Activated naive CD8-positive, alpha-beta T cell treated with anti-CD3 and anti-CD28 coated beads, Interleukin-2, amount 50 U/mL, for 24 hours (primary cell): ENCODE data around the gene SKP2.

Experiments used
- ATAC-seq: fragments of 150-1000 bp; cut with Tn5 transposase; one replicate; pipeline ENCODE4 v1.10.0; 2021
- DNase-seq: peaks from one replicate; pipeline ENCODE4 v3.0.0; 2021
- H3K27ac Mint-ChIP-seq: one replicate; pipeline ENCODE4 v1.8.0; 2021; ENCODE audit warnings: mild to moderate bottlenecking, mixed read lengths
- H3K27me3 Mint-ChIP-seq: one replicate; pipeline ENCODE4 v1.8.0; 2021; ENCODE audit warnings: mixed read lengths
- H3K36me3 Mint-ChIP-seq: one replicate; pipeline ENCODE4 v1.8.0; 2021; ENCODE audit warnings: low read depth, mixed read lengths
- H3K4me1 Mint-ChIP-seq: one replicate; pipeline ENCODE4 v1.8.0; 2021; ENCODE audit warnings: mixed read lengths
- H3K4me3 Mint-ChIP-seq: one replicate; pipeline ENCODE4 v1.8.0; 2021; ENCODE audit warnings: mild to moderate bottlenecking, moderate library complexity, mixed read lengths
- H3K9me3 Mint-ChIP-seq: one replicate; pipeline ENCODE4 v1.8.0; 2021; ENCODE audit warnings: mixed read lengths

Gene SKP2

GRCh38 chr5:36150676-36151433, 1.1 kb upstream of the SKP2 start:
- H3K36me3 Mint-ChIP-seq, result peaks cover 34% of the 10 kb centered on the region
- DNase-seq (peak; percentile 67), ATAC-seq (peak; percentile 33)
- peak overlapping the region; percentile 93 for H3K27ac Mint-ChIP-seq
- H3K9me3 Mint-ChIP-seq, result no peaks in the 10 kb centered on the region
- H3K4me1 Mint-ChIP-seq, result peaks cover 70% of the 10 kb centered on the region
- H3K27me3 Mint-ChIP-seq, result no peaks in the 10 kb centered on the region
- peak overlapping the region; percentile 92 for H3K4me3 Mint-ChIP-seq

- H3K27ac Mint-ChIP-seq, result peak overlapping the region; percentile 93
- peak overlapping the region; percentile 92 for H3K4me3 Mint-ChIP-seq
- H3K27me3 Mint-ChIP-seq, result no peaks in the 10 kb centered on the region
- no peaks in the 10 kb centered on the region for H3K9me3 Mint-ChIP-seq
- DNase-seq (no peak), ATAC-seq (no peak)
- H3K4me1 Mint-ChIP-seq, result peaks cover 71% of the 10 kb centered on the region
- H3K36me3 Mint-ChIP-seq, result peaks cover 50% of the 10 kb centered on the region
Observed at GRCh38 chr5:36152324-36153297, 700 bp downstream of the SKP2 start.

GRCh38 chr5:36153298-36153677, 1.4 kb downstream of the SKP2 start:
- Mint-ChIP-seq H3K4me3 (peak overlapping the region; percentile 92), H3K36me3 (peaks cover 53% of the 10 kb centered on the region), H3K27ac (peak overlapping the region; percentile 50), H3K4me1 (peaks cover 69% of the 10 kb centered on the region), H3K9me3 (no peaks in the 10 kb centered on the region), H3K27me3 (no peaks in the 10 kb centered on the region)
- ATAC-seq (no peak), DNase-seq (no peak)

- Mint-ChIP-seq H3K9me3 (no peaks in the 10 kb centered on the region), H3K27me3 (no peaks in the 10 kb centered on the region), H3K4me1 (peaks cover 70% of the 10 kb centered on the region), H3K36me3 (peaks cover 57% of the 10 kb centered on the region), H3K27ac (peak overlapping the region; percentile 50), H3K4me3 (peak overlapping the region; percentile 92)
- DNase-seq (no peak), ATAC-seq (no peak)
Observed at GRCh38 chr5:36153726-36154125, 1.8 kb downstream of the SKP2 start.

GRCh38 chr5:36155291-36155690, 3.4 kb downstream of the SKP2 start:
- DNase-seq, result no peak

GRCh38 chr5:36156121-36156601, 4.2 kb downstream of the SKP2 start:
- peaks cover 67% of the 10 kb centered on the region for H3K36me3 Mint-ChIP-seq
- DNase-seq, result no peak
- H3K4me3 Mint-ChIP-seq, result no peak overlapping the region
- ATAC-seq, result no peak
- H3K27me3 Mint-ChIP-seq, result no peaks in the 10 kb centered on the region
- H3K9me3 Mint-ChIP-seq, result no peaks in the 10 kb centered on the region
- no peak overlapping the region for H3K27ac Mint-ChIP-seq
- peaks cover 50% of the 10 kb centered on the region for H3K4me1 Mint-ChIP-seq

More at GRCh38 chr5:36155291-36155690, 3.4 kb downstream of the SKP2 start:
- peaks cover 66% of the 10 kb centered on the region for H3K36me3 Mint-ChIP-seq
- H3K27ac Mint-ChIP-seq, result no peak overlapping the region
- peaks cover 57% of the 10 kb centered on the region for H3K4me1 Mint-ChIP-seq
- ATAC-seq, result no peak
- no peaks in the 10 kb centered on the region for H3K9me3 Mint-ChIP-seq
- H3K4me3 Mint-ChIP-seq, result no peak overlapping the region
- no peaks in the 10 kb centered on the region for H3K27me3 Mint-ChIP-seq

GRCh38 chr5:36156619-36157018, 4.7 kb downstream of the SKP2 start:
- DNase-seq (no peak), ATAC-seq (no peak)
- H3K27me3 Mint-ChIP-seq, result no peaks in the 10 kb centered on the region
- no peaks in the 10 kb centered on the region for H3K9me3 Mint-ChIP-seq
- no peak overlapping the region for H3K4me3 Mint-ChIP-seq
- peaks cover 72% of the 10 kb centered on the region for H3K36me3 Mint-ChIP-seq
- H3K4me1 Mint-ChIP-seq, result peaks cover 50% of the 10 kb centered on the region
- H3K27ac Mint-ChIP-seq, result no peak overlapping the region

GRCh38 chr5:36158144-36158543, 6.2 kb downstream of the SKP2 start:
- H3K36me3 Mint-ChIP-seq, result peaks cover 76% of the 10 kb centered on the region
- H3K4me3 Mint-ChIP-seq, result no peak overlapping the region
- ATAC-seq (peak; percentile 46), DNase-seq (no peak)
- H3K9me3 Mint-ChIP-seq, result no peaks in the 10 kb centered on the region
- no peak overlapping the region for H3K27ac Mint-ChIP-seq
- H3K27me3 Mint-ChIP-seq, result no peaks in the 10 kb centered on the region
- H3K4me1 Mint-ChIP-seq, result peaks cover 41% of the 10 kb centered on the region

GRCh38 chr5:36160617-36161016, 8.7 kb downstream of the SKP2 start:
- no peak overlapping the region for H3K4me3 Mint-ChIP-seq
- H3K27ac Mint-ChIP-seq, result no peak overlapping the region
- ATAC-seq, result no peak
- H3K9me3 Mint-ChIP-seq, result no peaks in the 10 kb centered on the region
- H3K36me3 Mint-ChIP-seq, result peaks cover 68% of the 10 kb centered on the region
- H3K27me3 Mint-ChIP-seq, result no peaks in the 10 kb centered on the region
- peaks cover 18% of the 10 kb centered on the region for H3K4me1 Mint-ChIP-seq
- DNase-seq, result no peak

GRCh38 chr5:36161361-36161760, 9.4 kb downstream of the SKP2 start:
- no peak overlapping the region for H3K4me3 Mint-ChIP-seq
- no peaks in the 10 kb centered on the region for H3K9me3 Mint-ChIP-seq
- H3K36me3 Mint-ChIP-seq, result peaks cover 65% of the 10 kb centered on the region
- no peak overlapping the region for H3K27ac Mint-ChIP-seq
- H3K4me1 Mint-ChIP-seq, result peaks cover 16% of the 10 kb centered on the region
- ATAC-seq, result no peak
- H3K27me3 Mint-ChIP-seq, result no peaks in the 10 kb centered on the region
- DNase-seq, result no peak

GRCh38 chr5:36162810-36163486, 11.0 kb downstream of the SKP2 start:
- ATAC-seq (no peak), DNase-seq (no peak)
- Mint-ChIP-seq H3K9me3 (no peaks in the 10 kb centered on the region), H3K4me1 (peaks cover 6% of the 10 kb centered on the region), H3K27ac (peak overlapping the region; percentile 20), H3K36me3 (peaks cover 66% of the 10 kb centered on the region), H3K27me3 (no peaks in the 10 kb centered on the region), H3K4me3 (no peak overlapping the region)

GRCh38 chr5:36164461-36164860, 12.6 kb downstream of the SKP2 start:
- Mint-ChIP-seq H3K9me3 (no peaks in the 10 kb centered on the region), H3K36me3 (peaks cover 68% of the 10 kb centered on the region), H3K27me3 (no peaks in the 10 kb centered on the region), H3K4me3 (no peak overlapping the region), H3K4me1 (no peaks in the 10 kb centered on the region), H3K27ac (no peak overlapping the region)
- DNase-seq, result no peak
- ATAC-seq, result no peak

GRCh38 chr5:36168737-36169136, 16.8 kb downstream of the SKP2 start:
- no peak for DNase-seq
- ATAC-seq, result no peak
- Mint-ChIP-seq H3K4me1 (no peaks in the 10 kb centered on the region), H3K9me3 (no peaks in the 10 kb centered on the region), H3K4me3 (no peak overlapping the region), H3K27me3 (no peaks in the 10 kb centered on the region), H3K27ac (no peak overlapping the region), H3K36me3 (peaks cover 68% of the 10 kb centered on the region)

- DNase-seq (no peak), ATAC-seq (no peak)
- no peak overlapping the region for H3K27ac Mint-ChIP-seq
- H3K36me3 Mint-ChIP-seq, result peaks cover 74% of the 10 kb centered on the region
- no peaks in the 10 kb centered on the region for H3K4me1 Mint-ChIP-seq
- H3K9me3 Mint-ChIP-seq, result no peaks in the 10 kb centered on the region
- H3K4me3 Mint-ChIP-seq, result no peak overlapping the region
- no peaks in the 10 kb centered on the region for H3K27me3 Mint-ChIP-seq
Observed at GRCh38 chr5:36170832-36171424, 19.0 kb downstream of the SKP2 start.
